GM18498 (cell line): Measurements from ENCODE around the gene RNASE7.

Experiments
- ATAC-seq: cut with Tn5 transposase; IDR thresholded peaks from one replicate; pipeline ENCODE4 v1.9.1; 2021; ENCODE audit warnings: mild to moderate bottlenecking, moderate library complexity; ENCODE audit not compliant: unreplicated experiment

Gene RNASE7

GRCh38 chr14:21084998-21085853 is 43.1 kb downstream of the RNASE7 start:
- ATAC-seq: no peak

DNA sequence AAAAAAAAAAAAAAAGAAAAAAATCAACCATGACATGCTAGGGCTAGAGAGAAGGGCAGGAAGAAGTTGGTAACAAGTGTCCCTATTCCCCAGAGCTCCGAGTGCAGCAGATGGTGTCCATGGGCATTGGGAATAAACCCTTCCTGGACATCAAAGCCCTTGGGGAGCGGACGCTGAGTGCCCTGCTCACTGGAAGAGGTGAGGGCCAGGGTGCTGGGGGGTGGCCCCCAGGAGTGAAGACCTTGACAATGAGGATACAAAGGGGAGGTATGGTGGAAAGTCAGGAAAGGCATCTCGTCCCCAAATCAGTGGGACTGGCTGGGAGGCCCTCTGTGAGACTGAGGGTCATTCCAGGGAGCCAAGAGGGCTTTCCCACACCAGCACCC is 44.7 kb downstream of the RNASE7 start:
- ATAC-seq: no peak

DNA sequence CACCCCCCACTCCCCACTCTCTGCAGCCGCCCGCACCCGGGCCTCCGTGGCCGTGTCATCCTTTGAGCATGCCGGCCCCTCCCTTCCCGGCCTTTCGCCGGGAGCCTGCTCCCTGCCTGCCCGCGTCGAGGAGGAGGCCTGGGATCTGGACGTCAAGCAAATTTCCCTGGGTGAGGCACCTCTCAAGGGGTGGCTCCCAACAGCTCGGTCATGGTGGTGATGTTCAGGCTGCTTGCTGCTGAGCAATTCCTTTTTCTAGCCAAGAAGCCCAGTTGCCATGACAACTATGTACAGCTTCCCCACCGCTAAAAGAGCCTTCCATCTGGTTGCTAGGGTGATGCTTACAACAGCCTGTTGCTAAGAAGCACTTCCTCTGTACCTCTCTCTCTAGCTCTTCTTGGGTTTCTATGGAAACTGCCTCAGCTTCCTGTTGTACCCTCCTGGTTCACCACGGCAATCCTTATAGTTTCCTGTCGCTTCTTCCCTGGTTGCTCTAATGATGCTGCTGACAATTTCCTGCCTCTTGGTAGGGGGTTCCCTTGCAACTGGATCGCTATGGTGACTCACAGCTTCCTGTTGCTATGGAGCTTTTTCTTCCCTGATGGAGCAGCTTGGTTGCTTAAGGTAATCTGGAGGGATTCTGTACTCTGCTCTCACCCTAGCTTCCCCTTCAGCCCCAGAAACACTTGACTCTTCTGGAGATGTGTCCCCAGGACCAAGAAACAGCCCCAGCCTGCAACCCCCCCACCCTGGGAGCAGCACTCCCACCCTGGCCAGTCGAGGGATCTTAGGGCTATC is 45.3 kb downstream of the RNASE7 start:
- peak; percentile 67 for ATAC-seq

GRCh38 chr14:21088687-21089086 is 46.5 kb downstream of the RNASE7 start:
- ATAC-seq: no peak

GRCh38 chr14:21089271-21089670 is 47.1 kb downstream of the RNASE7 start:
- no peak for ATAC-seq

GRCh38 chr14:21089877-21090193 is 47.7 kb downstream of the RNASE7 start:
- ATAC-seq: no peak

- no peak for ATAC-seq
Observed at GRCh38 chr14:21090194-21090939, 48.2 kb downstream of the RNASE7 start.

- no peak for ATAC-seq
Observed at GRCh38 chr14:21090940-21091663, 48.9 kb downstream of the RNASE7 start.

- no peak for ATAC-seq
Observed at GRCh38 chr14:21091821-21092272, 49.7 kb downstream of the RNASE7 start.

DNA sequence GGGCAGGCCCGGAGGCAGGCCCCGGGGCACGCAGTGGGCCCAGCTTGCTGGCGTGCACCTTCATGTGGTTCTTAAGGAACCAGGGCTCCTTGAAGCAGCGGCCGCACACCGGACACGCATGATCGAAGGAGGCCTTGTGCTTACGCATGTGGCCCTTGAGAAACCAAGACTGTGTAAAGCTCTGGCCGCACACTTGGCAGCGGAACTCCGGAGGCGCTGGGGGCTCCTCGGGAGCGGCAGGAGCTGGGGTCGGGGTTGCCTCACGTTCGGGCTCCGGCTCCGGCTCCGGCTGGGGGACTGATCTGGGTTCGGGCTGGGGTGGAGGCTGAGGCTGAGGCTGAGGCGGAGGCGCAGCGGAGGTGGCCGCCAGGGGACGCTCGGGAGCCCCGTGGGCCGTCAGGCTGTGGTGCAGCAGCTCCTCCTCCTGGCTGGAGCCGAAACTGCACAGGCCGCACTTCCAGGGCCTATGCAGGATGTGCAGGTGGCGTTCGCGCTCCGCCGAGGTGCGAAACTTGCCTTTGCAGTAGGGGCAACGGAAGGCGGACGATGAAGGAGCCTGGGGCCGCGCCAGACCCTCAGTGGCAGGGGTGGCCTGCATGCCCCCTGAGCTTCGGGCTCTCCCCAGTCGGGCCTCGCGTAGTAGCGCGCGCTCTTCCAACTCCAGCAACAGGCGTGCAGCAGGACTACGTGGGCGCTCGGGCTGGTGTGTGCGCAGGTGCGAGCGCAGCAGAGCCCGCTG is 50.3 kb downstream of the RNASE7 start:
- ATAC-seq: peak; percentile 91

DNA sequence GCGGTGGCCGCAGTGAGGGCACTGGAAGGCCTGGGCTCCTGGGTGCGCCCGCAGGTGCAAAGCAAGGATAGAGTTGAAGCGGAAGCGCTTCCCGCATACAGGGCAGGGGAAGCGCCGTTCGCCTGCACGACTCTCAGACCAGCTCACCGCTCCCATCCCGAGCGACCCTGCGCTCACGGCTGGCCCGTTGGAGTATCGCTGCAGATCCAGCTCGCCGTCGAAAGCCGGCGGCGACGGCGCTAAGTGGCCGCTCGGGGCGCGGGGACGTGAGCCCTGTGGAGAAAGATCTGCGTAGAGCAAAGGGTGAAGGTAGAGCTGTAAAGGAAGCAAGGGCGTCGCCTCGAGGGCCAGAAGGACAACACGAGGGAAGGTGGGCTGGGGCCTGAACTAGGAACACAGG is 50.9 kb downstream of the RNASE7 start:
- ATAC-seq: no peak
